Measurements from ENCODE around the gene IFT27. TPM values are rescaled to one million over a fixed set of nuclear protein-coding genes. Genes with fewer than 3 reads are reported as not detected.

Gene IFT27
- total and polyA plus RNA-seq, 2 of the 4 experiments (the other 2 are of a cell fraction), result 14.5 to 26.9 TPM

- H2AFZ ChIP-seq (replicated peaks; ENCODE audit: low read length, poor library complexity), result no peak overlapping the region
- no peak overlapping the region for H2BK20ac ChIP-seq (ENCODE audit: low read depth, low read length)
- no peak overlapping the region for H2AK5ac ChIP-seq (ENCODE audit: low read depth, low read length)
- H3K56ac ChIP-seq (ENCODE audit: extremely low read depth, insufficient read depth, low read length), result no peak overlapping the region
- no peaks in the 10 kb centered on the region for H3K79me1 ChIP-seq (ENCODE audit: low read depth in 1 of 2, low read length in 2 of 2)
- H3K4me2 ChIP-seq (ENCODE audit: low read depth, low read length), result no peak overlapping the region
- H2AK9ac ChIP-seq (replicated peaks; ENCODE audit: low read depth, low read length, poor library complexity), result no peak overlapping the region
- TF ChIP-seq SMC3 (IDR thresholded peaks at IDR 0.05; ENCODE audit: low read depth, low read length) (no peak), RCOR1 (IDR thresholded peaks at IDR 0.05; ENCODE audit: insufficient replicate concordance, low read length) (no peak)
- in situ Hi-C loops (cut with MboI; ENCODE audit: low sequenced_read_pairs), result no loop called here
- H4K5ac ChIP-seq (ENCODE audit: low read depth, low read length), result no peak overlapping the region
- ChIA-PET CTCF (interaction anchor here (0.5 to 1.8 kb wide), 5 partner anchors 14 to 210 kb away, joined by 3 to 7 read pairs (median 4); partner anchors contain the start of gene IFT27), POLR2A (ENCODE audit: unreplicated experiment) (interaction anchor here (0.5 kb wide), 1 partner anchor 194 kb away, joined by 9 read pairs; no protein-coding TSS in a partner anchor)
- H3K36me3 ChIP-seq (ENCODE audit: control insufficient read depth, insufficient read depth, low read length), result no peaks in the 10 kb centered on the region
- no peak overlapping the region for H3K18ac ChIP-seq (ENCODE audit: low read depth, low read length)
- dilution Hi-C loops (cut with HindIII; ENCODE audit: low sequenced_read_pairs, unreplicated experiment), result no loop called here
- no peaks in the 10 kb centered on the region for H3K9me3 ChIP-seq (ENCODE audit: control insufficient read depth, insufficient read depth, low read length)
- H3K9ac ChIP-seq (ENCODE audit: low read depth, low read length), result no peak overlapping the region
- H4K20me1 ChIP-seq (ENCODE audit: insufficient read depth, low read length), result no peaks in the 10 kb centered on the region
- H2BK15ac ChIP-seq (ENCODE audit: low read depth, low read length), result no peak overlapping the region
- no peak overlapping the region for H2BK120ac ChIP-seq (ENCODE audit: low read depth, low read length)
- H3K27ac ChIP-seq (ENCODE audit: insufficient read depth, low read length), result no peak overlapping the region
- no peak overlapping the region for H3K4me3 ChIP-seq (ENCODE audit: insufficient read depth, low read depth, low read length)
- peaks cover 2% of the 10 kb centered on the region for H3K9me1 ChIP-seq (ENCODE audit: insufficient read depth, low read length)
- H4K8ac ChIP-seq (ENCODE audit: low read depth in 2 of 2, low read length in 2 of 2), result no peak overlapping the region
- H3K27me3 ChIP-seq (ENCODE audit: control insufficient read depth, insufficient read depth, low read length), result peaks cover 27% of the 10 kb centered on the region
- no peak; the same call in 1 of the 2 replicates for ATAC-seq (ENCODE audit: low read depth)
- H3K23ac ChIP-seq (ENCODE audit: low read depth, low read length), result no peak overlapping the region
- H3K14ac ChIP-seq (replicated peaks; ENCODE audit: low read depth, low read length), result no peak overlapping the region
- no peak for DNase-seq
- 68% methylated on average over 10 of the region's 28 CpGs; no CpG with 5 or more reads in 1 of the 2 experiments for WGBS, 2 experiments (ENCODE audit: extremely low coverage in 2 of 2, insufficient read length in 1 of 2)
- H3K4me1 ChIP-seq (ENCODE audit: control insufficient read depth, insufficient read depth, low read length), result no peaks in the 10 kb centered on the region; the same call in 1 of the 2 replicates
- no peak overlapping the region for H3K4ac ChIP-seq (ENCODE audit: low read depth, low read length)
- no peak overlapping the region for H4K91ac ChIP-seq (ENCODE audit: insufficient read depth, low read depth, low read length)
- intact Hi-C loops (cut with micrococcal nuclease), result loop anchor here (5.0 kb wide), 1 partner anchor 210 kb away; no protein-coding TSS in a partner anchor
- no TSS peak for BruUV-seq (replicated peaks)
- H2BK5ac ChIP-seq (ENCODE audit: low read depth, low read length, poor library complexity, severe bottlenecking), result no peak overlapping the region
Measured at GRCh38 chr22:36756746-36757655, 18.9 kb downstream of the IFT27 start.

Measured in IMR-90 (cell line).